Parathyroid adenoma (tissue), 2 donors: ENCODE measurements around the gene LRRC42.

ENCODE experiments used
- H2AFZ ChIP-seq: fragments of 300-600 bp; sonication (generic); one replicate; pipeline ENCODE4 v1.7.0; 2017; ENCODE audit warnings: antibody characterized with exemption, mild to moderate bottlenecking
- H3K27ac ChIP-seq: fragments of 300-600 bp; sonication (generic); one replicate; pipeline ENCODE4 v1.7.0; 2017
- H3K27me3 ChIP-seq: fragments of 300-600 bp; sonication (generic); one replicate; pipeline ENCODE4 v1.7.0; 2017; ENCODE audit warnings: low read length; ENCODE audit not compliant: control insufficient read depth, insufficient read depth
- H3K36me3 ChIP-seq: fragments of 300-600 bp; sonication (generic); one replicate; pipeline ENCODE4 v1.7.0; 2017; ENCODE audit warnings: low read length; ENCODE audit not compliant: control insufficient read depth, insufficient read depth
- H3K4me1 ChIP-seq: fragments of 300-600 bp; sonication (generic); one replicate; pipeline ENCODE4 v1.7.0; 2017; ENCODE audit warnings: control low read depth
- H3K4me2 ChIP-seq: fragments of 300-600 bp; sonication (generic); one replicate; pipeline ENCODE4 v1.7.0; 2017; ENCODE audit warnings: low read length
- H3K4me3 ChIP-seq: fragments of 300-600 bp; sonication (generic); one replicate; pipeline ENCODE4 v1.7.0; 2017; ENCODE audit warnings: low read depth, low read length
- H3K79me2 ChIP-seq: fragments of 300-600 bp; sonication (generic); one replicate; pipeline ENCODE4 v1.7.0; 2017; ENCODE audit warnings: control low read depth
- H3K9ac ChIP-seq: fragments of 300-600 bp; sonication (generic); one replicate; pipeline ENCODE4 v1.7.0; 2017; ENCODE audit warnings: mild to moderate bottlenecking
- H3K9me3 ChIP-seq: fragments of 300-600 bp; sonication (generic); one replicate; pipeline ENCODE4 v1.7.0; 2017; ENCODE audit warnings: low read length; ENCODE audit not compliant: control insufficient read depth
- TF ChIP-seq, protein P1 (sequence below): fragments of 300-600 bp; sonication (generic); IDR thresholded peaks from one replicate; pipeline ENCODE4 v1.7.0; 2017; ENCODE audit warnings: antibody characterized with exemption, mild to moderate bottlenecking
- donor health status: primary hyperparathyroidism.

The LRRC42 gene

GRCh38 chr1:53929246-53929960 is 16.7 kb upstream of the LRRC42 start:
- Histone ChIP-seq H3K4me3 (no peak overlapping the region), H3K36me3 (no peaks in the 10 kb centered on the region), H2AFZ (no peak overlapping the region), H3K9ac (no peak overlapping the region), H3K4me1 (no peaks in the 10 kb centered on the region), H3K27ac (no peak overlapping the region), H3K4me2 (no peak overlapping the region), H3K27me3 (no peaks in the 10 kb centered on the region), H3K79me2 (no peaks in the 10 kb centered on the region), H3K9me3 (no peaks in the 10 kb centered on the region)
- TF ChIP-seq, protein P1, sequence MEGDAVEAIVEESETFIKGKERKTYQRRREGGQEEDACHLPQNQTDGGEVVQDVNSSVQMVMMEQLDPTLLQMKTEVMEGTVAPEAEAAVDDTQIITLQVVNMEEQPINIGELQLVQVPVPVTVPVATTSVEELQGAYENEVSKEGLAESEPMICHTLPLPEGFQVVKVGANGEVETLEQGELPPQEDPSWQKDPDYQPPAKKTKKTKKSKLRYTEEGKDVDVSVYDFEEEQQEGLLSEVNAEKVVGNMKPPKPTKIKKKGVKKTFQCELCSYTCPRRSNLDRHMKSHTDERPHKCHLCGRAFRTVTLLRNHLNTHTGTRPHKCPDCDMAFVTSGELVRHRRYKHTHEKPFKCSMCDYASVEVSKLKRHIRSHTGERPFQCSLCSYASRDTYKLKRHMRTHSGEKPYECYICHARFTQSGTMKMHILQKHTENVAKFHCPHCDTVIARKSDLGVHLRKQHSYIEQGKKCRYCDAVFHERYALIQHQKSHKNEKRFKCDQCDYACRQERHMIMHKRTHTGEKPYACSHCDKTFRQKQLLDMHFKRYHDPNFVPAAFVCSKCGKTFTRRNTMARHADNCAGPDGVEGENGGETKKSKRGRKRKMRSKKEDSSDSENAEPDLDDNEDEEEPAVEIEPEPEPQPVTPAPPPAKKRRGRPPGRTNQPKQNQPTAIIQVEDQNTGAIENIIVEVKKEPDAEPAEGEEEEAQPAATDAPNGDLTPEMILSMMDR: no peak

DNA sequence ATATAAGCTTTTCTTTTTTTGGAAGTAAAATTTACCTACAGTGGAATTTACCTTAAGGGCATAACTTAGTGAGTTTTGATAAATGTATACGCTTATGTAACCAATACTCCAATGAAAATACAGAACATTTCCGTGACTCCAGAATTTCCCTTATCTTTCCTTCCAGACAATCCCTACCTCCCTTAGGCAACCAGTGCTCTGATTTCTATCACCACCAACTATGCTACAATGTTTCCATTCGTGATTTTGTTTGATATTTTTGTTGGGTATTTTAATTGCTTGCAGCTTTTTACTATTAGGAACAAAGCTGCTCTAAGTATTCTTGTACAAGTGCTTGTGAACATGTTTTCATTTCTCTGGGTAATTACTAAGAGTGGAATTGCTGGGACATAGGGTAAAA is 15.2 kb upstream of the LRRC42 start:
- Histone ChIP-seq H3K36me3 (no peaks in the 10 kb centered on the region), H3K79me2 (no peaks in the 10 kb centered on the region), H3K4me3 (no peak overlapping the region), H3K9me3 (no peaks in the 10 kb centered on the region), H3K9ac (no peak overlapping the region), H2AFZ (no peak overlapping the region), H3K27ac (no peak overlapping the region), H3K27me3 (no peaks in the 10 kb centered on the region), H3K4me1 (no peaks in the 10 kb centered on the region), H3K4me2 (no peak overlapping the region)
- TF ChIP-seq, protein P1: no peak

DNA sequence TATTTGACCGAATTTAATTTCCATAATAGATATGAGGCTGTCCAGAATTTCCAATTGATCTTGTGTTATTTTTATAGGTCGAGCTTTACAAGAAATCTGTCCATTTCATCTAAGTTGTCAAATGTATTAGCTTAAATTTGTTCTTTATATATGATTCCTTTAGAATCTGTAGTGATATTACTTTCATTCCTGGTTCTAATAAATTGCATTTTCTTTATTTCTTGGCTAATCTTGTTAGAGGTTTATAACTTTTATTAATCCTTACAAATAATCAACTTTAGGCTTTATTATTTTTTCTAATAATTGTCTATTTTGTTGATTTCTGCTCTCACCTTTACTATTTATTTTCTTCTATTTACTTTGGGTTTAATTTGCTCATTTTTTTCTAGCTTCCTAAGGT is 14.6 kb upstream of the LRRC42 start:
- Histone ChIP-seq H3K27me3 (no peaks in the 10 kb centered on the region), H3K79me2 (no peaks in the 10 kb centered on the region), H3K4me3 (no peak overlapping the region), H3K36me3 (no peaks in the 10 kb centered on the region), H3K9me3 (no peaks in the 10 kb centered on the region), H3K27ac (no peak overlapping the region), H2AFZ (no peak overlapping the region), H3K4me2 (no peak overlapping the region), H3K9ac (no peak overlapping the region), H3K4me1 (no peaks in the 10 kb centered on the region)
- TF ChIP-seq, protein P1: no peak

DNA sequence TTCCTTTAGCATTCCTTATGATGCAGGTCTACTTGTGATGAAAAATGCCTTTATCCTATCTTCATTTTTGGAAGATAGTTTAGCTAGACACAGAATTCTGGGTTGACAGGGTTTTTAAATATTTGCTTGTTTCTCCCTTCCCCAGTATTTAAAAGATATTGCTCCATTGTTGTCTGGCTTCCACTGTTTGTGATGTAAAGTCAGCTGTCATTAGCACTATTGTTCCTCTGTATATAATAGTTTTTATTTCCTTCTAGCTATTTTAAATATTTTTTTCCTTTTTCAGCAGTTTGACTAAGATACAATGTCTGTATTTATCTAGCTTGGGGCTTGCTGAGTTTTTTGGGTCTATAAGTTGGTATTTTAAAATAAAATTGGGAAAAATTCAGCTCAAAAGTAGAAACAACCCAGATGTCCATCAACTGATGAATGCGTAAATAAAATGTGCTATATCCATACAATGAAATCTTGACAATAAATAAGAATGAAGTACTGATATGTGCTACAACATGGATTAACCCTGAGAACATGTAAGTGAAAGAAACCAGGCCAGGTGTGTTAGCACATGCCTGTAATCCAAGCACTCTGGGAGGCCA is 11.9 kb upstream of the LRRC42 start:
- Histone ChIP-seq H3K79me2 (no peaks in the 10 kb centered on the region), H3K4me1 (no peaks in the 10 kb centered on the region), H3K4me2 (no peak overlapping the region), H3K4me3 (no peak overlapping the region), H3K36me3 (no peaks in the 10 kb centered on the region), H3K27me3 (no peaks in the 10 kb centered on the region), H3K27ac (no peak overlapping the region), H3K9me3 (no peaks in the 10 kb centered on the region), H3K9ac (no peak overlapping the region), H2AFZ (no peak overlapping the region)
- TF ChIP-seq, protein P1: no peak

DNA sequence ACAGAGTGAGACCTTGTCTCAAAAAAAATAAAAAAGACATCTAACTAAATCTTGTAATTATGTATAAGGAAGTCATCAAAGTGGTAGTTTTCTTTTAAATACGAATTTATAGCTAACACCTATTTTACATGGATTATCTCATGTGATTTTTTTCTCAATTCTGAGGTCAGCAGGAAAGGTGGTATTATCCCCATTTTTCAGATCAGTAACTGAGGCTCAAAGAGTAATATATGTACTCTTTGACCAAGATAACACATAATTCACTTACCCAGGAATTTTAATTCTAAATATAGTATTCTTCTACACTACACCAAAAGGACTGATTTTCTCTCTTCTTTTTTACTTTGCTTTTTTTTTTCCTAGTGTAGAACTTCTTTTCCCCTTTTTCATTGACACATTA is 9.7 kb upstream of the LRRC42 start:
- Histone ChIP-seq H3K4me1 (no peaks in the 10 kb centered on the region), H3K4me2 (no peak overlapping the region), H3K27me3 (no peaks in the 10 kb centered on the region), H3K9ac (no peak overlapping the region), H3K36me3 (no peaks in the 10 kb centered on the region), H2AFZ (no peak overlapping the region), H3K9me3 (no peaks in the 10 kb centered on the region), H3K27ac (no peak overlapping the region), H3K79me2 (no peaks in the 10 kb centered on the region), H3K4me3 (no peak overlapping the region)
- TF ChIP-seq, protein P1: no peak
